HL-60 (cell line): Measurements from ENCODE around the gene KRT74.

ENCODE experiments used
- DNase-seq, 2 experiments: peaks; one replicate each; pipeline ENCODE4 v3.0.0-alpha.2; 2010 to 2020; ENCODE audit warnings: low read depth in 1 of 2, low spot score in 1 of 2
- H3K27ac ChIP-seq: fragments of 250-450 bp; sonication (Bioruptor Pico); replicated peaks from 2 replicates; pipeline ENCODE4 v1.5.1; 2020; ENCODE audit warnings: mild to moderate bottlenecking, moderate library complexity
- H3K27me3 ChIP-seq: fragments of 250-450 bp; sonication (Bioruptor Pico); 2 replicates; pipeline ENCODE4 v1.5.1; 2021; ENCODE audit warnings: mild to moderate bottlenecking, moderate library complexity; ENCODE audit not compliant: insufficient read depth, poor library complexity, severe bottlenecking
- H3K4me3 ChIP-seq: replicated peaks from 2 replicates; pipeline ENCODE4 v1.5.1; 2011; ENCODE audit warnings: mild to moderate bottlenecking, control low read depth, low read length; ENCODE audit not compliant: insufficient read depth
- GABPA ChIP-seq: IDR thresholded peaks from 2 replicates; pipeline ENCODE4 v1.6.1; 2012; ENCODE audit warnings: low read depth
- POLR2AphosphoS5 ChIP-seq: IDR thresholded peaks from 2 replicates; pipeline ENCODE4 v1.6.1; 2012; ENCODE audit warnings: low read depth
- SPI1 ChIP-seq: IDR thresholded peaks from 2 replicates; pipeline ENCODE4 v1.6.1; 2012; ENCODE audit warnings: low read depth, mild to moderate bottlenecking, borderline replicate concordance
- long read RNA-seq: library from polyadenylated mRNA; unstranded; transcript quantifications from one replicate; pipeline ENCODE4 v2.0.0, GENCODE V29; 2020
- TF ChIP-seq, protein P1 (sequence below): IDR thresholded peaks from 2 replicates; pipeline ENCODE4 v1.6.1; 2012; ENCODE audit warnings: low read depth; ENCODE audit not compliant: insufficient replicate concordance
- TF ChIP-seq, protein P2 (sequence below): IDR thresholded peaks from one replicate; pipeline ENCODE4 v1.5.1; 2011; ENCODE audit warnings: low read length, control low read depth, inconsistent platforms; ENCODE audit not compliant: insufficient read depth

Gene KRT74
- long read RNA-seq = 0 reads

DNA sequence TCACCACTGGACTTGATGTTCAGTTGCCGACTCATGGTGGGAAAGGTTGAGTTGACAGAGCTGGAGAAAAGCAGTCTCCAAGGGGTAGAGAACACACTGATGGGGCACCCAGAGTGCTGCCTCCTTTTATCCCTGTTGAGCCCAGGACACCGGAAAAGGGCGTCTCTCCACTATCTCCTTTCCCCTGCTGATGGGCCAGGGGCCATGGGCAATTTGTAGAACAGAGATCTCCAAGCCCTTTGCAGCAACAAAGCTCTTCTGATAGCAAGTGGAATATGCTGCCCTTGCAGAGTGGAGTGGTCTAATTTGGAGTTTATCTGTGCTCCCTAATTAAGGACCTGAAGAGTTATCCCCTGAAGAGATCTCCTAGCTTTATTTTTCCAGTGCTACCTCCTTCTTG, at the start of gene KRT74:
KRT74 (minus strand) TSS at position 101 of the 400 bp plus-strand sequence; CDS start at position 35, 66 bp downstream.
- TF ChIP-seq, protein P1, sequence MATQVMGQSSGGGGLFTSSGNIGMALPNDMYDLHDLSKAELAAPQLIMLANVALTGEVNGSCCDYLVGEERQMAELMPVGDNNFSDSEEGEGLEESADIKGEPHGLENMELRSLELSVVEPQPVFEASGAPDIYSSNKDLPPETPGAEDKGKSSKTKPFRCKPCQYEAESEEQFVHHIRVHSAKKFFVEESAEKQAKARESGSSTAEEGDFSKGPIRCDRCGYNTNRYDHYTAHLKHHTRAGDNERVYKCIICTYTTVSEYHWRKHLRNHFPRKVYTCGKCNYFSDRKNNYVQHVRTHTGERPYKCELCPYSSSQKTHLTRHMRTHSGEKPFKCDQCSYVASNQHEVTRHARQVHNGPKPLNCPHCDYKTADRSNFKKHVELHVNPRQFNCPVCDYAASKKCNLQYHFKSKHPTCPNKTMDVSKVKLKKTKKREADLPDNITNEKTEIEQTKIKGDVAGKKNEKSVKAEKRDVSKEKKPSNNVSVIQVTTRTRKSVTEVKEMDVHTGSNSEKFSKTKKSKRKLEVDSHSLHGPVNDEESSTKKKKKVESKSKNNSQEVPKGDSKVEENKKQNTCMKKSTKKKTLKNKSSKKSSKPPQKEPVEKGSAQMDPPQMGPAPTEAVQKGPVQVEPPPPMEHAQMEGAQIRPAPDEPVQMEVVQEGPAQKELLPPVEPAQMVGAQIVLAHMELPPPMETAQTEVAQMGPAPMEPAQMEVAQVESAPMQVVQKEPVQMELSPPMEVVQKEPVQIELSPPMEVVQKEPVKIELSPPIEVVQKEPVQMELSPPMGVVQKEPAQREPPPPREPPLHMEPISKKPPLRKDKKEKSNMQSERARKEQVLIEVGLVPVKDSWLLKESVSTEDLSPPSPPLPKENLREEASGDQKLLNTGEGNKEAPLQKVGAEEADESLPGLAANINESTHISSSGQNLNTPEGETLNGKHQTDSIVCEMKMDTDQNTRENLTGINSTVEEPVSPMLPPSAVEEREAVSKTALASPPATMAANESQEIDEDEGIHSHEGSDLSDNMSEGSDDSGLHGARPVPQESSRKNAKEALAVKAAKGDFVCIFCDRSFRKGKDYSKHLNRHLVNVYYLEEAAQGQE = no peak
- TF ChIP-seq SPI1 = no peak
- TF ChIP-seq, protein P2, sequence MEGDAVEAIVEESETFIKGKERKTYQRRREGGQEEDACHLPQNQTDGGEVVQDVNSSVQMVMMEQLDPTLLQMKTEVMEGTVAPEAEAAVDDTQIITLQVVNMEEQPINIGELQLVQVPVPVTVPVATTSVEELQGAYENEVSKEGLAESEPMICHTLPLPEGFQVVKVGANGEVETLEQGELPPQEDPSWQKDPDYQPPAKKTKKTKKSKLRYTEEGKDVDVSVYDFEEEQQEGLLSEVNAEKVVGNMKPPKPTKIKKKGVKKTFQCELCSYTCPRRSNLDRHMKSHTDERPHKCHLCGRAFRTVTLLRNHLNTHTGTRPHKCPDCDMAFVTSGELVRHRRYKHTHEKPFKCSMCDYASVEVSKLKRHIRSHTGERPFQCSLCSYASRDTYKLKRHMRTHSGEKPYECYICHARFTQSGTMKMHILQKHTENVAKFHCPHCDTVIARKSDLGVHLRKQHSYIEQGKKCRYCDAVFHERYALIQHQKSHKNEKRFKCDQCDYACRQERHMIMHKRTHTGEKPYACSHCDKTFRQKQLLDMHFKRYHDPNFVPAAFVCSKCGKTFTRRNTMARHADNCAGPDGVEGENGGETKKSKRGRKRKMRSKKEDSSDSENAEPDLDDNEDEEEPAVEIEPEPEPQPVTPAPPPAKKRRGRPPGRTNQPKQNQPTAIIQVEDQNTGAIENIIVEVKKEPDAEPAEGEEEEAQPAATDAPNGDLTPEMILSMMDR = no peak
- no peak for TF ChIP-seq GABPA
- no peak for TF ChIP-seq POLR2AphosphoS5
- Histone ChIP-seq H3K4me3 (no peak within 1 kb of the TSS), H3K27me3 (peaks cover under 1% of the 10 kb centered on the region), H3K27ac (no peak within 1 kb of the TSS)
- no peak for DNase-seq

DNA sequence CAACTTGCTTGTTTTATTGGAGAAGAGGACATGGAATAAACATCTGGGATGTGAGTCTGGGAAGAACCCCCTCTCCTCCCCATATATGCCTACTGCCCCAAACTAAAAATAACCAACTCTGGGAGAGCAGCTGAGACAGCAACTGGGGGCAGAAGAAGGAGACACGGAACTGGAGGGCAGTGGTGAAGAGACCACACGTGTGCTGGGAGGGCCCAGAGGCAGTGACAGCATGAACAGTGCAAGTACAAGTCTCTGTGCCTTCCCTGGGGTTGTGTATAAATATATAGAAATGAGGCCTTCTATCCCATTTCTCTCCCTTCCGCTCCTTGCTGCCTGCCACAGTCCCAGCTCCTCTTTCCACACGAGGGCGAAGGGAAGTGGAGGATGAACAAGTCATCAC, 48.7 kb upstream of the KRT74 start:
- Histone ChIP-seq H3K27me3 (peaks cover 4% of the 10 kb centered on the region), H3K27ac (no peak overlapping the region), H3K4me3 (no peak overlapping the region)
- TF ChIP-seq SPI1 (no peak), POLR2AphosphoS5 (no peak), GABPA (no peak)
- TF ChIP-seq, protein P2 = no peak
- TF ChIP-seq, protein P1 = no peak
- no peak for DNase-seq

DNA sequence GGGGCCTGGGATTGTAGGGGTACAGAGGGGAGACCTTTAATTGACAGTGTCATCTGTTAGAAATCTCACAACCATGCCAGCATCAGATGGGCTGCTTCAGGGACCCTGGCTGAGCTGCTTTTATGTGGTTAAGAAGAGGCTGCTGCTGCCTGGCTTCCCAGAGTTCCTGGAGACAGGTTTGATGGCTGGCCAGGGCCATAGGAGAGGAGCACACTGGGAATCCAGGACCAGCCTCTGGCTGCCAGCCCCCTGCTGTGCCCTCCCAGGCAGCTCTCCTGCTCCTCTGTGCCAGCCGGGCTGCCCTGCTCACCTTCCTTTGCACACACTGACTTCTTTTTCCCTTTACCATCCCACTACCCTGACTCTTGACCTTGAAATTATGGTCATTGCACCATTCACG, 45.2 kb upstream of the KRT74 start:
- Histone ChIP-seq H3K27ac (no peak overlapping the region), H3K4me3 (no peak overlapping the region), H3K27me3 (no peaks in the 10 kb centered on the region)
- no peak for DNase-seq
- TF ChIP-seq GABPA (no peak), SPI1 (no peak), POLR2AphosphoS5 (no peak)
- TF ChIP-seq, protein P1 = no peak
- TF ChIP-seq, protein P2 = no peak
